OCI-M2 (cell line): ENCODE measurements around the gene GADL1.

ENCODE experiments used
- DNase-seq: peaks from one replicate; lab custom pipeline; 2025; ENCODE audit not compliant: unreplicated experiment; lab: John Stamatoyannopoulos, UW

GADL1 gene

GRCh38 chr3:30680789-30681648 is 213.4 kb downstream of the GADL1 start:
- DNase-seq: no peak

- DNase-seq: no peak
Measured at GRCh38 chr3:30679045-30679444, 215.4 kb downstream of the GADL1 start.

GRCh38 chr3:30677347-30677685 is 217.1 kb downstream of the GADL1 start:
- DNase-seq: no peak

GRCh38 chr3:30676424-30677346 is 217.8 kb downstream of the GADL1 start:
- no peak for DNase-seq
